Testis (tissue), 2 donors: ENCODE measurements around the gene GPBP1L1.

Experiments
- CTCF ChIP-seq, 3 experiments: fragments of 450-650 bp in 2 of 3; fragments of 200-600 bp in 1 of 3; sonication (generic) in 1 of 3; IDR thresholded peaks; one replicate each; pipeline ENCODE4 v1.5.1; 2016 to 2019; ENCODE audit warnings: antibody characterized with exemption in 3 of 3, mild to moderate bottlenecking in 2 of 3, moderate library complexity in 1 of 3
- POLR2A ChIP-seq: fragments of 450-650 bp; IDR thresholded peaks from one replicate; pipeline ENCODE4 v1.6.1; 2017; ENCODE audit warnings: antibody characterized with exemption, mild to moderate bottlenecking, moderate library complexity

- no peak for TF ChIP-seq CTCF (IDR thresholded peaks at IDR 0.05)
- no peak for TF ChIP-seq POLR2A
Observed at GRCh38 chr1:45644661-45645060, 41.7 kb downstream of the GPBP1L1 start.
